Measurements from ENCODE around the gene VTI1A. TPM values are rescaled to one million over a fixed set of nuclear protein-coding genes. Genes with fewer than 3 reads are reported as not detected.

Gene VTI1A
- total RNA-seq, 4 donors from 2014 or later: 27.0 to 61.3 (median 49.8) TPM

GRCh38 chr10:112811741-112812551, 364.9 kb downstream of the VTI1A start:
- TF ChIP-seq POLR2A (IDR thresholded peaks at IDR 0.05) (no peak), CTCF (IDR thresholded peaks at IDR 0.05) (peak in 1 of 6 experiments; percentile 21)
- Histone ChIP-seq H3K9me3 (no peaks in the 10 kb centered on the region), H3K27me3 (no peaks in the 10 kb centered on the region), H3K4me3 (peak overlapping the region in 1 of 4 donors; percentile 34), H3K36me3 (peaks cover 0 to 4% (median 0%) of the 10 kb centered on the region in 3 donors), H3K27ac (peak overlapping the region; percentile 43 to 77 (median 68)), H3K4me1 (peaks cover 11 to 58% (median 12%) of the 10 kb centered on the region in 3 donors)
- intact Hi-C loops (cut with DNase I): no loop called here
- DNase-seq: no peak
- WGBS, 2 donors: 31% methylated on average over 14 of the region's 14 CpGs

- intact Hi-C loops (cut with DNase I): no loop called here
- no peak overlapping the region for H3K4me3 ChIP-seq
- no peaks in the 10 kb centered on the region for H3K36me3 ChIP-seq
- WGBS, 2 donors: 20% methylated on average over 1 to 2 of the region's 3 CpGs
- TF ChIP-seq CTCF (IDR thresholded peaks at IDR 0.05) (no peak), POLR2A (IDR thresholded peaks at IDR 0.05) (no peak)
- no peaks in the 10 kb centered on the region for H3K9me3 ChIP-seq
- no peak for DNase-seq
- peak overlapping the region; percentile 34 to 77 (median 68) for H3K27ac ChIP-seq
- H3K27me3 ChIP-seq: no peaks in the 10 kb centered on the region
- H3K4me1 ChIP-seq: peaks cover 11 to 59% (median 12%) of the 10 kb centered on the region in 3 donors
Measured at GRCh38 chr10:112812586-112812985, 365.6 kb downstream of the VTI1A start.

- Histone ChIP-seq H3K9me3 (no peaks in the 10 kb centered on the region), H3K4me3 (no peak overlapping the region), H3K27ac (no peak overlapping the region), H3K36me3 (no peaks in the 10 kb centered on the region), H3K27me3 (no peaks in the 10 kb centered on the region), H3K4me1 (peaks cover 11 to 59% (median 12%) of the 10 kb centered on the region in 3 donors)
- 78 to 79% methylated on average over 15 to 16 of the region's 16 CpGs for WGBS, 2 donors
- TF ChIP-seq CTCF (IDR thresholded peaks at IDR 0.05) (no peak), POLR2A (IDR thresholded peaks at IDR 0.05) (no peak)
- intact Hi-C loops (cut with DNase I): no loop called here
- no peak for DNase-seq
Measured at GRCh38 chr10:112813866-112814591, 367.0 kb downstream of the VTI1A start.

GRCh38 chr10:112815269-112816032, 368.4 kb downstream of the VTI1A start:
- no peak for TF ChIP-seq CTCF (IDR thresholded peaks at IDR 0.05)
- no peak for TF ChIP-seq POLR2A (IDR thresholded peaks at IDR 0.05)
- Histone ChIP-seq H3K27ac (peak overlapping the region; percentile 40 to 70 (median 60)), H3K27me3 (no peaks in the 10 kb centered on the region), H3K4me3 (no peak overlapping the region), H3K4me1 (peaks cover 11 to 57% (median 12%) of the 10 kb centered on the region in 3 donors), H3K9me3 (no peaks in the 10 kb centered on the region), H3K36me3 (no peaks in the 10 kb centered on the region)
- intact Hi-C loops (cut with DNase I): no loop called here
- DNase-seq: no peak
- WGBS, 2 donors: 54 to 66% methylated on average over 12 to 16 of the region's 16 CpGs

All from esophagus squamous epithelium (tissue), 5 donors.